CD4-positive, alpha-beta T cell (primary cell): ENCODE results near the gene DFFB. TPM values are rescaled to one million over a fixed set of nuclear protein-coding genes. Genes with fewer than 3 reads are reported as not detected.

ENCODE experiments used
- ATAC-seq: fragments of 200-7000 bp; cut with Tn5 transposase; one replicate; pipeline ENCODE4 v1.10.0; 2022; ENCODE audit warnings: mild to moderate bottlenecking; ENCODE audit not compliant: poor library complexity
- CTCF ChIA-PET: fragments of 350-600 bp; sonication (Branson Sonifier 250); formaldehyde crosslinking; loops from one replicate; lab custom pipeline; 2021; ENCODE audit warnings: antibody characterized with exemption, inconsistent platforms; lab: Charles Lee
- POLR2A ChIA-PET: fragments of 350-600 bp; sonication (Branson Sonifier 250); formaldehyde crosslinking; loops from one replicate; lab custom pipeline; 2021; ENCODE audit warnings: antibody characterized with exemption, inconsistent platforms; lab: Charles Lee
- DNase-seq, 14 experiments: peaks; one replicate each; pipeline ENCODE4 v3.0.0-alpha.2; 2013 to 2020; ENCODE audit warnings: mixed read lengths in 2 of 14
- H3K27ac ChIP-seq, 2 donors: one replicate each; pipeline versions ENCODE4 v1.5.1 to v1.7.0; 2013; ENCODE audit warnings: low read length in 2 of 2, low read depth in 1 of 2, mild to moderate bottlenecking in 1 of 2
- H3K27me3 ChIP-seq, 2 experiments: 1 replicate in 1 of 2; 2 replicates in 1 of 2; pipeline versions ENCODE4 v1.6.1 to v1.7.0; 2013; ENCODE audit warnings: low read length in 2 of 2, control low read depth in 1 of 2, mild to moderate bottlenecking in 1 of 2, moderate library complexity in 1 of 2; ENCODE audit not compliant: insufficient read depth in 2 of 2, control insufficient read depth in 1 of 2
- H3K36me3 ChIP-seq: one replicate; pipeline ENCODE4 v1.6.1; 2013; ENCODE audit warnings: low read length, control low read depth; ENCODE audit not compliant: insufficient read depth
- H3K4me1 ChIP-seq: one replicate; pipeline ENCODE4 v1.6.1; 2013; ENCODE audit warnings: low read length, control low read depth; ENCODE audit not compliant: insufficient read depth
- H3K4me3 ChIP-seq: one replicate; pipeline ENCODE4 v1.5.1; 2013; ENCODE audit warnings: mild to moderate bottlenecking, low read length, moderate library complexity
- H3K9me3 ChIP-seq, 2 experiments: 1 replicate in 1 of 2; 2 replicates in 1 of 2; pipeline versions ENCODE4 v1.6.1 to v1.7.0; 2013; ENCODE audit warnings: low read length in 2 of 2, mild to moderate bottlenecking in 2 of 2, control low read depth in 1 of 2, moderate library complexity in 1 of 2; ENCODE audit not compliant: control insufficient read depth in 1 of 2, insufficient read depth in 1 of 2
- H3K27ac Mint-ChIP-seq: one replicate; pipeline ENCODE4 v1.8.0; 2020; ENCODE audit warnings: mixed read lengths
- H3K27me3 Mint-ChIP-seq: one replicate; pipeline ENCODE4 v1.8.0; 2021; ENCODE audit warnings: mixed read lengths
- H3K36me3 Mint-ChIP-seq: one replicate; pipeline ENCODE4 v1.8.0; 2021; ENCODE audit warnings: low read depth, mixed read lengths
- H3K4me1 Mint-ChIP-seq: one replicate; pipeline ENCODE4 v1.8.0; 2021; ENCODE audit warnings: low read depth, mixed read lengths
- H3K4me3 Mint-ChIP-seq: one replicate; pipeline ENCODE4 v1.8.0; 2020; ENCODE audit warnings: mild to moderate bottlenecking, mixed read lengths
- H3K9me3 Mint-ChIP-seq: one replicate; pipeline ENCODE4 v1.8.0; 2020; ENCODE audit warnings: mixed read lengths
- CTCF ChIP-seq: fragments of 200-600 bp; IDR thresholded peaks from one replicate; pipeline ENCODE4 v1.8.0; 2022; ENCODE audit warnings: antibody characterized with exemption, mild to moderate bottlenecking
- intact Hi-C, 2 experiments: fragments of 100-400 bp; cut with DNase I in 1 of 2; cut with micrococcal nuclease in 1 of 2; formaldehyde crosslinking; loops; one replicate each; pipeline versions ENCODE4 v1.15.1 to v1.9.0; 2023 to 2025; cut with DNase I, micrococcal nuclease
- total RNA-seq, 174 experiments: library from RNA in 2 of 174; stranded (reverse) in 2 of 174; gene quantifications; one replicate each; pipeline ENCODE4 v1.2.3 and lab custom pipeline; 2021 to 2026

The DFFB gene
- total RNA-seq, 2 experiments from 2014 or later = 6.7 to 6.8 TPM

- Mint-ChIP-seq H3K27me3 (no peaks in the 10 kb centered on the region), H3K4me3 (no peak overlapping the region), H3K9me3 (no peaks in the 10 kb centered on the region), H3K36me3 (peaks cover 81% of the 10 kb centered on the region), H3K27ac (no peak overlapping the region), H3K4me1 (peaks cover 16% of the 10 kb centered on the region)
- Histone ChIP-seq H3K4me3 (no peak overlapping the region), H3K27me3 (no peaks in the 10 kb centered on the region), H3K36me3 (peaks cover 54% of the 10 kb centered on the region), H3K9me3 (no peaks in the 10 kb centered on the region), H3K4me1 (peaks cover 17% of the 10 kb centered on the region), H3K27ac (no peak overlapping the region)
- TF ChIP-seq CTCF = no peak
- CTCF ChIA-PET = no interaction called here
- POLR2A ChIA-PET = interaction anchor here (1.0 kb wide), 1 partner anchor 14 kb away, joined by 4 read pairs; the partner anchor contains the start of gene C1orf174
- intact Hi-C loops = no loop called here
- ATAC-seq = no peak
- DNase-seq = no peak
These were observed 28.9 kb downstream of the DFFB start for GRCh38 chr1:3886106-3886670.

- no peak for TF ChIP-seq CTCF
- peaks cover 16% of the 10 kb centered on the region for H3K4me1 Mint-ChIP-seq
- CTCF ChIA-PET = no interaction called here
- no peak overlapping the region for H3K4me3 ChIP-seq
- peaks cover 56% of the 10 kb centered on the region for H3K36me3 ChIP-seq
- H3K27me3 ChIP-seq = no peaks in the 10 kb centered on the region
- H3K27ac Mint-ChIP-seq = no peak overlapping the region
- peaks cover 79% of the 10 kb centered on the region for H3K36me3 Mint-ChIP-seq
- no peaks in the 10 kb centered on the region for H3K9me3 Mint-ChIP-seq
- DNase-seq (no peak), ATAC-seq (no peak)
- H3K27ac ChIP-seq = no peak overlapping the region
- intact Hi-C loops = no loop called here
- H3K27me3 Mint-ChIP-seq = no peaks in the 10 kb centered on the region
- H3K4me1 ChIP-seq = peaks cover 18% of the 10 kb centered on the region
- no peak overlapping the region for H3K4me3 Mint-ChIP-seq
- POLR2A ChIA-PET = interaction anchor here (1.0 kb wide), 1 partner anchor 14 kb away, joined by 4 read pairs; the partner anchor contains the start of gene C1orf174
- no peaks in the 10 kb centered on the region for H3K9me3 ChIP-seq
These were observed 29.4 kb downstream of the DFFB start for GRCh38 chr1:3886691-3887090.

- no peaks in the 10 kb centered on the region for H3K27me3 ChIP-seq
- H3K4me1 Mint-ChIP-seq = peaks cover 13% of the 10 kb centered on the region
- TF ChIP-seq CTCF = no peak
- peaks cover 77% of the 10 kb centered on the region for H3K36me3 Mint-ChIP-seq
- peaks cover 52% of the 10 kb centered on the region for H3K36me3 ChIP-seq
- H3K27me3 Mint-ChIP-seq = no peaks in the 10 kb centered on the region
- intact Hi-C loops = no loop called here
- ChIA-PET CTCF (no interaction called here), POLR2A (interaction anchor here (1.4 kb wide), 1 partner anchor 13 kb away, joined by 4 read pairs; the partner anchor contains the start of gene C1orf174)
- no peaks in the 10 kb centered on the region for H3K9me3 ChIP-seq
- no peak overlapping the region for H3K4me3 ChIP-seq
- no peak overlapping the region for H3K4me3 Mint-ChIP-seq
- H3K4me1 ChIP-seq = peaks cover 18% of the 10 kb centered on the region
- H3K27ac Mint-ChIP-seq = no peak overlapping the region
- H3K9me3 Mint-ChIP-seq = no peaks in the 10 kb centered on the region
- DNase-seq = no peak
- no peak overlapping the region for H3K27ac ChIP-seq
- no peak for ATAC-seq
These were observed 31.0 kb downstream of the DFFB start for GRCh38 chr1:3888301-3888700.
